ENCODE data around the gene CCDC68. TPM values are rescaled to one million over a fixed set of nuclear protein-coding genes. Genes with fewer than 3 reads are reported as not detected.

Gene CCDC68
- total and polyA plus RNA-seq, 2 of the 13 experiments (the other 11 are each of a cell fraction or from before 2014, with no cell fraction given) = 4.6 to 13.3 TPM

- no peak for TF ChIP-seq FUBP1 (CRISPR knock-in tag; IDR thresholded peaks at IDR 0.05; ENCODE audit: borderline replicate concordance)
- TF ChIP-seq ZMAT3 (CRISPR knock-in tag; conservative IDR thresholded peaks at IDR 0.05) = 0 out of 2 replicates have a peak, but pooled peaks have one; percentile 21
- no peak for TF ChIP-seq ZNF431 (CRISPR knock-in tag; IDR thresholded peaks at IDR 0.05; ENCODE audit: borderline replicate concordance, low read depth)
- peak; percentile 75; the same call in 1 of the 2 replicates for TF ChIP-seq ZNF563 (CRISPR knock-in tag; IDR thresholded peaks at IDR 0.05)
- TF ChIP-seq IKZF1 (IDR thresholded peaks at IDR 0.05) = no peak
- no peak for TF ChIP-seq MEIS1 (CRISPR knock-in tag; IDR thresholded peaks at IDR 0.05; ENCODE audit: borderline replicate concordance)
- TF ChIP-seq, protein P1, sequence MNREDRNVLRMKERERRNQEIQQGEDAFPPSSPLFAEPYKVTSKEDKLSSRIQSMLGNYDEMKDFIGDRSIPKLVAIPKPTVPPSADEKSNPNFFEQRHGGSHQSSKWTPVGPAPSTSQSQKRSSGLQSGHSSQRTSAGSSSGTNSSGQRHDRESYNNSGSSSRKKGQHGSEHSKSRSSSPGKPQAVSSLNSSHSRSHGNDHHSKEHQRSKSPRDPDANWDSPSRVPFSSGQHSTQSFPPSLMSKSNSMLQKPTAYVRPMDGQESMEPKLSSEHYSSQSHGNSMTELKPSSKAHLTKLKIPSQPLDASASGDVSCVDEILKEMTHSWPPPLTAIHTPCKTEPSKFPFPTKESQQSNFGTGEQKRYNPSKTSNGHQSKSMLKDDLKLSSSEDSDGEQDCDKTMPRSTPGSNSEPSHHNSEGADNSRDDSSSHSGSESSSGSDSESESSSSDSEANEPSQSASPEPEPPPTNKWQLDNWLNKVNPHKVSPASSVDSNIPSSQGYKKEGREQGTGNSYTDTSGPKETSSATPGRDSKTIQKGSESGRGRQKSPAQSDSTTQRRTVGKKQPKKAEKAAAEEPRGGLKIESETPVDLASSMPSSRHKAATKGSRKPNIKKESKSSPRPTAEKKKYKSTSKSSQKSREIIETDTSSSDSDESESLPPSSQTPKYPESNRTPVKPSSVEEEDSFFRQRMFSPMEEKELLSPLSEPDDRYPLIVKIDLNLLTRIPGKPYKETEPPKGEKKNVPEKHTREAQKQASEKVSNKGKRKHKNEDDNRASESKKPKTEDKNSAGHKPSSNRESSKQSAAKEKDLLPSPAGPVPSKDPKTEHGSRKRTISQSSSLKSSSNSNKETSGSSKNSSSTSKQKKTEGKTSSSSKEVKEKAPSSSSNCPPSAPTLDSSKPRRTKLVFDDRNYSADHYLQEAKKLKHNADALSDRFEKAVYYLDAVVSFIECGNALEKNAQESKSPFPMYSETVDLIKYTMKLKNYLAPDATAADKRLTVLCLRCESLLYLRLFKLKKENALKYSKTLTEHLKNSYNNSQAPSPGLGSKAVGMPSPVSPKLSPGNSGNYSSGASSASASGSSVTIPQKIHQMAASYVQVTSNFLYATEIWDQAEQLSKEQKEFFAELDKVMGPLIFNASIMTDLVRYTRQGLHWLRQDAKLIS (CRISPR knock-in tag; IDR thresholded peaks at IDR 0.05) = no peak
- TF ChIP-seq ELF1 (CRISPR knock-in tag; IDR thresholded peaks at IDR 0.05) = no peak
- no peak for TF ChIP-seq RARG (CRISPR knock-in tag; IDR thresholded peaks at IDR 0.05; ENCODE audit: low read depth)
- no peak for TF ChIP-seq ZBTB42 (CRISPR knock-in tag; IDR thresholded peaks at IDR 0.05)
- no peak for TF ChIP-seq ZNF496 (CRISPR knock-in tag; IDR thresholded peaks at IDR 0.05; ENCODE audit: insufficient replicate concordance)
- peak; percentile 22; the same call in 1 of the 2 replicates for TF ChIP-seq MED1 (CRISPR knock-in tag; IDR thresholded peaks at IDR 0.05)
- no peak for TF ChIP-seq NCOA2 (CRISPR knock-in tag; IDR thresholded peaks at IDR 0.05)
- no peak for TF ChIP-seq FOXM1 (CRISPR knock-in tag; IDR thresholded peaks at IDR 0.05)
- TF ChIP-seq BATF2 (CRISPR knock-in tag; IDR thresholded peaks at IDR 0.05) = no peak
- TF ChIP-seq ZNF44 (CRISPR knock-in tag; IDR thresholded peaks at IDR 0.05) = no peak
- TF ChIP-seq RBM39 (IDR thresholded peaks at IDR 0.05; ENCODE audit: low read depth, low read length, poor library complexity, severe bottlenecking) = peak; percentile 37
- TF ChIP-seq ZNF34 (CRISPR knock-in tag; IDR thresholded peaks at IDR 0.05; ENCODE audit: borderline replicate concordance) = no peak
- no peak for TF ChIP-seq PBX3 (CRISPR knock-in tag; IDR thresholded peaks at IDR 0.05; ENCODE audit: borderline replicate concordance)
Observed at GRCh38 chr18:54958704-54959625, at the start of gene CCDC68 (continued).

Data from HepG2 (cell line).